Naive B cell (primary cell): ENCODE results near the gene ZNF296. TPM values are rescaled to one million over a fixed set of nuclear protein-coding genes. Genes with fewer than 3 reads are reported as not detected.
"Not testable (repeated sequence)": the region's sequence is repeated elsewhere in the genome, so short reads cannot be mapped to it uniquely, and the experiment has no call there.

ENCODE experiments used
- ATAC-seq, 2 donors: fragments of 150-1000 bp; cut with Tn5 transposase; 2 replicates each; pipeline ENCODE4 v1.10.0; 2021; ENCODE audit warnings: low read depth in 2 of 2, mild to moderate bottlenecking in 2 of 2, moderate library complexity in 2 of 2
- DNase-seq: peaks from one replicate; pipeline ENCODE4 v3.0.0; 2022
- H3K27ac Mint-ChIP-seq, 6 donors: one replicate each; pipeline ENCODE4 v1.8.0; 2020 to 2022; ENCODE audit warnings: mild to moderate bottlenecking in 6 of 6, mixed read lengths in 6 of 6, moderate library complexity in 5 of 6, inconsistent platforms in 2 of 6
- H3K27me3 Mint-ChIP-seq, 3 donors: one replicate each; pipeline ENCODE4 v1.8.0; 2021 to 2022; ENCODE audit warnings: mixed read lengths in 3 of 3, mild to moderate bottlenecking in 1 of 3
- H3K36me3 Mint-ChIP-seq, 2 donors: one replicate each; pipeline ENCODE4 v1.8.0; 2020 to 2022; ENCODE audit warnings: mixed read lengths in 2 of 2, inconsistent platforms in 1 of 2, mild to moderate bottlenecking in 1 of 2
- H3K4me1 Mint-ChIP-seq, 3 donors: one replicate each; pipeline ENCODE4 v1.8.0; 2020 to 2022; ENCODE audit warnings: mixed read lengths in 3 of 3, inconsistent platforms in 1 of 3, mild to moderate bottlenecking in 1 of 3, moderate library complexity in 1 of 3
- H3K4me3 Mint-ChIP-seq, 8 donors: one replicate each; pipeline ENCODE4 v1.8.0; 2020 to 2022; ENCODE audit warnings: mild to moderate bottlenecking in 8 of 8, mixed read lengths in 8 of 8, moderate library complexity in 8 of 8, inconsistent platforms in 2 of 8
- H3K9me3 Mint-ChIP-seq, 7 donors: one replicate each; pipeline ENCODE4 v1.8.0; 2020 to 2022; ENCODE audit warnings: mixed read lengths in 7 of 7, mild to moderate bottlenecking in 5 of 7, inconsistent platforms in 2 of 7, moderate library complexity in 1 of 7
- polyA plus RNA-seq, 6 donors: library from polyadenylated mRNA; unstranded; fragments of 300-500 nt; fragmentation: Illumina TruSeq; gene quantifications; one replicate each; pipeline ENCODE4 v1.2.3, GENCODE V29; 2021; ENCODE audit warnings: low read depth in 6 of 6

The ZNF296 gene
- 10 to 100 TPM in 5 of 6 donors, 1 to 10 TPM in 1; 7.2 to 35.9 (median 13.7) TPM for polyA plus RNA-seq

DNA sequence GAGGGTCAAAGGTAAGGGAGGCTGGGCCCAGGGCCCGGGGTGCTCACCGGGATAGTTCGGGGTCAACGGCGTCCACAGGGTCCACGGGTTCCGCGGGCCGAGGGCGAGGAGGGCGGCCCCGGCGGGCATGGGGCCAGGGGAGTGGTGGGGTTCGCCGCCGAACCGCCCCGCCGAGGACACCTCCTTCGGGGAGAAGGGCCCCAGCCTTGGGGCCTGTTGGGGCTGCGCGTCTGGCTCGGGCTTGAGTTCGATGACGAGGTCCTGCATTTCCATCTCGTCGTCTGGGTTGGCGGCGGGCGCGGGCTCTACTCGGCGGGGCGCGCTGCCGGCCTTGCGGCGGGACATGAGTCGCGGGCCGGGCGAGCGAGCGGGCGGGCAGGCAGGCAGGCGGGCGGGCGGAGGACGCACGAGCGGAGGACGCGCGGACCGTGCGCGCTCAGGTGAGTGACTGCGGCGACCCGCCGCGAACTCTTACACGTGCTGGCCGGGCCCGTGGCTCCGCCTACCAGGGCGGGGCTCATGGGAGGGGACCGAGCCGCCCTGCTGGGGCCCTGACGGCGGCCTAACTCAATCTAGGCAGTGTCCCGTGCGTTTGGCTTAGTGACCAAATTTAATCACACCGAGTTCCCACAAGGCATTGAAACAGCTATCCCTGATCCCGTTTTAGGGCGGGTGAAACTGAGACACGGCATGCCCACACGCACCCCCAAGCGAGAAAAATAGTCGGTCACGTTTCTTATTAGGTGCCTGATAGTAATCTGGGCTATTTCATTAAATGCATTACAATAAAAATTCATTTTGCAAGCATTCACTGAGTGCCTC lies at the start of gene ZNF296:
Gene ZNF296 (minus strand): TSS at position 450 of the 822 bp plus-strand sequence. CDS start 105 bp downstream, at position 345.
- peak; percentile 56 to 63 for ATAC-seq
- DNase-seq: peak; percentile 80
- no peaks in the 10 kb centered on the region for H3K36me3 Mint-ChIP-seq
- no peaks in the 10 kb centered on the region for H3K9me3 Mint-ChIP-seq
- no peaks in the 10 kb centered on the region for H3K27me3 Mint-ChIP-seq
- peak within 1 kb of the TSS; percentile 89 to 96 (median 94) for H3K27ac Mint-ChIP-seq
- H3K4me3 Mint-ChIP-seq: peak within 1 kb of the TSS; percentile 89 to 98 (median 95)
- H3K4me1 Mint-ChIP-seq: peaks cover 36 to 61% (median 51%) of the 10 kb centered on the region in 3 donors

DNA sequence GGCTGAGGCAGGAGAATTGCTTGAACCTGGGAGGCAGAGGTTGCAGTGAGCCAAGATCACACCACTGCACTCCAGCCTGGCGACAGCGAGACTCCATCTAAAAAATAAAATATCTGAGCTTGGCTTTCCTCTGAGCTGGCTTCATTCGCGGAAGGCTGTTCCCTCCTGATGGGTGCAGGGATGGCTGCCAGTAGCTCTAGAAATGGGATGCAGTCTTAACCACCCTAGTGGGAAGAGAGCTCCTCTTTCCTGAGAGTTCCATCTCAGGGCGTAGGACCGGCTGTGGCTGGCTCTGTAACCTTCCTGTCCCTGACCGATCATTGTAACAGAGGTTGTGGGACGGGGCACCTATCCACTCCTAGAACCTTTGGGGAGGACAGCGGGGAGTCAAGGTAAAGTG lies 49.1 kb upstream of the ZNF296 start:
- H3K27me3 Mint-ChIP-seq: no peaks in the 10 kb centered on the region
- no peak for DNase-seq
- no peak for ATAC-seq
- H3K27ac Mint-ChIP-seq: peak overlapping the region in 1 of 6 donors; percentile 16
- peaks cover 38 to 59% (median 43%) of the 10 kb centered on the region in 3 donors for H3K4me1 Mint-ChIP-seq
- no peak overlapping the region for H3K4me3 Mint-ChIP-seq
- H3K36me3 Mint-ChIP-seq: no peaks in the 10 kb centered on the region
- no peaks in the 10 kb centered on the region for H3K9me3 Mint-ChIP-seq

DNA sequence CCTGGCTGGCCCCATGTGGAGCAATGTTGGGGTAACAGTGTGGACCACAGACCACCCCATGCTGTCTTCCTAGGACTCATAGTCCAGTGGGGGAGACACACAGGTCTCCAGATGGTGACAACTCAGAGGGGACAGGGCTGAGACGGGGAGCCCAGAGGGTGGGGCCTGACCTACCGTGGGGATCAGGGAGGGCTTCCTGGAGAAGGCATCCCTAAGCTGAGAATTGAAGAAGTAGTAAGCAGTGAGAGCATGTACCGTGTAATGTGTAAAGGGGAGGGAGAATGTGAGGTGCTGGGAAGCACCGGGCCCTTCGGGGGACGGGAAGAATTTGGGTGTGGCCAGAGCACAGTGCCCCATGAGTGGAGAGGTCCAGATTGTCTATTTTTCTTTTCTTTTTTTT lies 47.7 kb upstream of the ZNF296 start:
- Mint-ChIP-seq H3K9me3 (no peaks in the 10 kb centered on the region), H3K36me3 (no peaks in the 10 kb centered on the region), H3K4me3 (no peak overlapping the region), H3K4me1 (peaks cover 41 to 72% (median 56%) of the 10 kb centered on the region in 3 donors), H3K27me3 (no peaks in the 10 kb centered on the region), H3K27ac (peak overlapping the region in 3 of 6 donors; percentile 53 to 83 (median 81))
- DNase-seq (no peak), ATAC-seq (no peak)

DNA sequence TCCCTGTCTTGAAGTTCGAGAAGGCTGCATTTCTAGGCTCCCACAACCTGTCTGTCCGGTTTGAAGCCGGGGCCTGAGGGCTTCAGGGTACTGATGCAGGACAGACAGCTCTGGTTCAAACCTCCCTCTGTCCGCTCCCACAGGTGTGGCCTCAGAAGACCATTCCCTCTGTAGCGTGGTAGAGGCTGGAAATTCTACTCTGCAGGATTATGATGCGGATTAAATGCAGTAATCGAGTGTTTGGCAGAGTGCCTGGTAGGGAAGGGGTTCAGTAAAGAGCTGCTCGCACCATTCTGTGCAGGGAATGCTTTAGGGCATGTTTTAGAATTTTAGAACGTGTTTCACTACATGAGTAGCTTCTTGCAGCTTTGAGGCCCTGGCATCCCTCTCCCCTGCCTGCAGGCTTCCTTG lies 47.2 kb upstream of the ZNF296 start:
- Mint-ChIP-seq H3K27ac (no peak overlapping the region), H3K4me3 (no peak overlapping the region), H3K27me3 (no peaks in the 10 kb centered on the region), H3K36me3 (no peaks in the 10 kb centered on the region), H3K4me1 (peaks cover 47 to 78% (median 62%) of the 10 kb centered on the region in 3 donors), H3K9me3 (no peaks in the 10 kb centered on the region)
- no peak for DNase-seq
- ATAC-seq: no peak

DNA sequence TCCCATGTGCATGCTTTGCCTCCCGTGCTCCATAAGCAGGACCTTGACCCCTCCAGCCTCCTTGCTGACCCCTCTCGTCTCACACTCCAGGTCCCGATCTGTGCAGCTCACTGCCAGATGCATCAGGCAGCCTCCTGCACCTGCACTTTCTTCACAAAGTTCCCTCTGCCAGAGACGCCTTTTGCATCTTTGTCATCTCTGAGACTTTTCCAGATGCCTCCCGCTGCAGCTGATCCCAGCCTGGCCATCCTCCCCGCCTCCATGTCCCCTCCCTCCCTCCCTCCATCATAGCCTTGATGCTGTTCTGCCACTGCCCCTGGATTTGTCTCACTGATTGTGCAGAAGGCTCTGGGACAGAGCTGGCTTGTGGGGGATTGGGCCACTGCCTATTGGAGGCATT lies 46.6 kb upstream of the ZNF296 start:
- H3K4me3 Mint-ChIP-seq: no peak overlapping the region
- ATAC-seq (no peak), DNase-seq (no peak)
- no peaks in the 10 kb centered on the region for H3K27me3 Mint-ChIP-seq
- no peaks in the 10 kb centered on the region for H3K9me3 Mint-ChIP-seq
- no peaks in the 10 kb centered on the region for H3K36me3 Mint-ChIP-seq
- no peak overlapping the region for H3K27ac Mint-ChIP-seq
- H3K4me1 Mint-ChIP-seq: peaks cover 53 to 84% (median 68%) of the 10 kb centered on the region in 3 donors

DNA sequence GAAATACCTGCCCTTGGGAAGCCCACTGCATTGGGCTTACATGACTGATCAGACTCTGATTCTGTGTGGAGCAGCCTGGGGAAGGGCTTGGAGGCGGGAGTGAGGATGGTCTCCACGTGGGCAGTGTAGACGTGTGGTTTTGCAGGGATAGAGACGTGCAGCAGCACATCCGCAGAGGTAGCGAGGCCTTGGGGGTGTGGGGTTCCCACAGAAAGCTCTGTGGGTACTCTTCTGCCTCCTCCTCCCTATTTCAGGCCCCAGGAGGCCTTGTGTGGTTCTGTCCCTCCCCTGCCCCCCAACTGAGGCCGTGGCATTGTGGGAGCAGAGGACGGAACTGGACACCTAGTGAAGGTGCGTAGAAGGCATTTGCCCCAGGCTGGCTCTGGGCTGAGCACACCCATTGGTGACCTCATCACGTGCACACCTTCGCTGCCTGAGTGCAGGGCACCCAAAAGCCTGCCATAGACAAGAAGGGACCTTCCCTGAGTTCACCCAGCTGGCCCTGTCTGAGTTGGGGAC lies 45.6 kb upstream of the ZNF296 start:
- Mint-ChIP-seq H3K27ac (peak overlapping the region in 3 of 6 donors; percentile 10 to 81 (median 53)), H3K9me3 (no peaks in the 10 kb centered on the region), H3K4me1 (peaks cover 58 to 94% (median 77%) of the 10 kb centered on the region in 3 donors), H3K4me3 (peak overlapping the region in 2 of 8 donors; percentile 24 to 49), H3K36me3 (no peaks in the 10 kb centered on the region), H3K27me3 (no peaks in the 10 kb centered on the region)
- DNase-seq (no peak), ATAC-seq (no peak)

DNA sequence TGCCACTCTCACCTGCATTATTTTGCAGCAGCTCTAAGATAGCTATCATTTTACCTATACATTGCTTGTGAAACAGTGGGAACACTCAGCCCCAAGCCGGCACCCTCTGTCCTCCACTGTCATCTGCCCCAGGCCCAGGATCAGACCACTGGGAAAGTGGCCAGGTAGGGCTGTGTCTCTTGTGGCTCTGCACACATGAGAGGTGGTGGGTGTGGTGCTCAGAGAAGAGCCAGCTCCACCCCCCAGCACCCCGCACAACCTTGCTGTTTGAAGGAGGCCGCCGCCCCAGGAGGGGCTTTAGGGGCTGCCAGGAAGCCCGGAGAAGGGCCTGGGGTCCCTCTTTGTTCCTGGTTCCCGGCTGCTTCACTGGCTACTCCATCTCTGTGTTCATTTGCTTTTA lies 43.3 kb upstream of the ZNF296 start:
- Mint-ChIP-seq H3K27ac (peak overlapping the region in 1 of 6 donors; percentile 73), H3K4me3 (peak overlapping the region in 5 of 8 donors; percentile 44 to 87 (median 58)), H3K4me1 (peaks cover 53 to 93% (median 81%) of the 10 kb centered on the region in 3 donors), H3K27me3 (no peaks in the 10 kb centered on the region), H3K9me3 (no peaks in the 10 kb centered on the region), H3K36me3 (no peaks in the 10 kb centered on the region)
- no peak for ATAC-seq
- no peak for DNase-seq

DNA sequence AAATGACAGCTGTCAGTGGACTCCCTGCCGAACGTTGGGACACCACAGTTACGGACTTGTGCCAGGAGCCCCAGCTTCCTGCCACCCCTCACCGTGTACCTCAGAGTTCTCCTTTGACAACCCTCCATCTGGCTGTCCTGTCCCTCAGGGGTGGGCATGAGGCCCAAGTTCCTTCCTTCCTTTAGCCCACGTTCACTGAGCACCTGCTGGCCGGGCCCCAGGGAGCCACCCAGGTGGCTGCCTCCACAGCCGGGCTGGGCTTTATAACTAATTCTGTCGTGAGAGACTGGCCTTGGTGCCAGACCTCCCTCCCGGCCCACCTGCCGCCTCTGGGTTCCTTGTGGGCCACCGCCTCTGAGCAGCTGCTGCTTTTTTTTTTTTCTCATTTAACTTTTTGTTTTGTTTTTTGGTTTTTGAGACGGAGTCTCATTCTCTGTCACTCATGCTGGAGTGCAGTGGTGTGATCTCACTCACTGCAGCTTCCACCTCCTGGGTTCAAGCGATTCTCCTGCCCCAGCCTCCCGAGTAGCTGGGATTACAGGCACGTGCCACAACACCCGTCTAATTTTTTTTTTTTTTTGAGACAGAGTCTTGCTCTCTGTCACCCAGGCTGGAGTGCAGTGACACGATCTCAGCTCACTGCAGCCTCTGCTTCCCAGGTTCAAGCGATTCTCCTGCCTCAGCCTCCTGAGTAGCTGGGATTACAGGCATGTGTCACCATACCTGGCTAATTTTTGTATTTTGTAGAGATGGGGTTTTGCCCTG lies 42.5 kb upstream of the ZNF296 start:
- Mint-ChIP-seq H3K27ac (peak overlapping the region; percentile 72 to 94 (median 86)), H3K4me1 (peaks cover 54 to 93% (median 84%) of the 10 kb centered on the region in 3 donors), H3K4me3 (peak overlapping the region; percentile 25 to 87 (median 74))
- H3K9me3 Mint-ChIP-seq, H3K27me3 Mint-ChIP-seq, H3K36me3 Mint-ChIP-seq: not testable (repeated sequence)
- DNase-seq (peak; percentile 42), ATAC-seq (peak; percentile 53 to 55)

DNA sequence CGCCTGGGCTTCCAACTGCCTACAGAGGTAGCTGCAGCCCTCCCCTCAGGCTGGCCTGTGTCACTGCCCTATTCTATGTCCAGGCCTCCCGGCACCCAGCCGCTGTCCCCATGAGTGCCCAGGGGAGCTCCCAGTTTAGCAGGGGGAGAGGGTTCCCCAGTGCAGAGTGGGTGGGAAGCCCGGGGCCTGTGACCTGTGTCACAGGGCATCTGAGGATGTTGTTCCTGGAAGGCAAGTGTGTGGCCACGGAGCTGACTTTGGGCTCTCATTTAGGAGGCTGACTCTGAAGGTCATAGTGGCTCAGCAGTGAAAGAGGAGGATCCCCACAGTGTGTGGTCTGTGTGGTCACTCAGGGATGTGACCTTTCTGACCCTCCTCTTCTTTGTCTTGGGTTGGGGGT lies 41.8 kb upstream of the ZNF296 start:
- peak overlapping the region in 5 of 6 donors; percentile 7 to 92 (median 67) for H3K27ac Mint-ChIP-seq
- H3K4me3 Mint-ChIP-seq: peak overlapping the region; percentile 25 to 87 (median 68)
- ATAC-seq: no peak
- no peaks in the 10 kb centered on the region for H3K27me3 Mint-ChIP-seq
- no peaks in the 10 kb centered on the region for H3K9me3 Mint-ChIP-seq
- H3K36me3 Mint-ChIP-seq: no peaks in the 10 kb centered on the region
- no peak for DNase-seq
- peaks cover 54 to 98% (median 87%) of the 10 kb centered on the region in 3 donors for H3K4me1 Mint-ChIP-seq

DNA sequence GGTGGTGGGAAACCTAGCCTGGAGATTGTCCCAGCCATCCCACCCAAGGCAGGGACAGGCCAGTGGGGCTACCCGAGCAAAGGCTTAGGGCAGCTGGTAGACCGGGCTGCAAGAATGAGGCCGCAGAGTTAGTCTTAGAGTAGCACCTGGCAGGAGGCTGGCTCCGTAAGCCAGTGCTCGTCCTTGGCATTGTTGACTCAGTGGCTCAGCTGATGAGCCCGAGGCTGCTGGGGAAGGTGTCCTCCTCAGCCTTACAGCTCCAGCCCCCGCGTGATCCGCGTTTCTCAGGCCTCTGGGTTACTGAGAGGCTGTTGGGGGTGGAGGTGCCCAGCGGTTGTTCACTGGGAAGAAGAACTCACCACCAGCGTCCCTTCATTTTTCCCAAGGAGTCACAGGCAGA lies 41.4 kb upstream of the ZNF296 start:
- peak overlapping the region in 3 of 6 donors; percentile 81 to 88 (median 82) for H3K27ac Mint-ChIP-seq
- no peaks in the 10 kb centered on the region for H3K9me3 Mint-ChIP-seq
- H3K4me1 Mint-ChIP-seq: peaks cover 52 to 95% (median 92%) of the 10 kb centered on the region in 3 donors
- H3K4me3 Mint-ChIP-seq: peak overlapping the region in 5 of 8 donors; percentile 32 to 87 (median 72)
- DNase-seq (no peak), ATAC-seq (no peak)
- H3K36me3 Mint-ChIP-seq: no peaks in the 10 kb centered on the region
- no peaks in the 10 kb centered on the region for H3K27me3 Mint-ChIP-seq

DNA sequence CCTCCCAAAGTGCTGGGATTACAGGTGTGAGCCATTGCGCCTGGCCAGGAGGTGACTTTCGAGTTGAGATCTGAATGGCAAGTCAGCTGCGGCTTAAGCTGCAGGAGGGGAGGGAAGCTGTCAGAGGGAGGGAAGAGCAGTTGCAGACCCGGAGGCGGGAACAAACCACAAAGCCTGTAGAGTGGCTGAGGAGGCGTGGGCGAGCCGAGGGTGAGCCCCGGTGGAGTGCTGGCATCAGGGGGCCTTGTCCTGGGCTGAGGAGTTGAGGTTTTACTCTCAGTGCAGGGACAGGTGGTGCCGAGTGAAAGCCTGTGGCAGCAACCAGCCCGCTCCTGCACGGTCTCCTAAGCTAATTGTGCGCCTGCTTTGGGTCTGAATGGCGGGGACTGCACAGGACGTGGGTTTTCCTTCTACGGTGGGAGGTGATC lies 40.9 kb upstream of the ZNF296 start:
- no peaks in the 10 kb centered on the region for H3K9me3 Mint-ChIP-seq
- DNase-seq (peak; percentile 24), ATAC-seq (peak; percentile 45 to 66)
- peak overlapping the region in 2 of 6 donors; percentile 88 to 93 for H3K27ac Mint-ChIP-seq
- peak overlapping the region; percentile 11 to 87 (median 68) for H3K4me3 Mint-ChIP-seq
- no peaks in the 10 kb centered on the region for H3K36me3 Mint-ChIP-seq
- peaks cover 51 to 95% (median 92%) of the 10 kb centered on the region in 3 donors for H3K4me1 Mint-ChIP-seq
- H3K27me3 Mint-ChIP-seq: no peaks in the 10 kb centered on the region

DNA sequence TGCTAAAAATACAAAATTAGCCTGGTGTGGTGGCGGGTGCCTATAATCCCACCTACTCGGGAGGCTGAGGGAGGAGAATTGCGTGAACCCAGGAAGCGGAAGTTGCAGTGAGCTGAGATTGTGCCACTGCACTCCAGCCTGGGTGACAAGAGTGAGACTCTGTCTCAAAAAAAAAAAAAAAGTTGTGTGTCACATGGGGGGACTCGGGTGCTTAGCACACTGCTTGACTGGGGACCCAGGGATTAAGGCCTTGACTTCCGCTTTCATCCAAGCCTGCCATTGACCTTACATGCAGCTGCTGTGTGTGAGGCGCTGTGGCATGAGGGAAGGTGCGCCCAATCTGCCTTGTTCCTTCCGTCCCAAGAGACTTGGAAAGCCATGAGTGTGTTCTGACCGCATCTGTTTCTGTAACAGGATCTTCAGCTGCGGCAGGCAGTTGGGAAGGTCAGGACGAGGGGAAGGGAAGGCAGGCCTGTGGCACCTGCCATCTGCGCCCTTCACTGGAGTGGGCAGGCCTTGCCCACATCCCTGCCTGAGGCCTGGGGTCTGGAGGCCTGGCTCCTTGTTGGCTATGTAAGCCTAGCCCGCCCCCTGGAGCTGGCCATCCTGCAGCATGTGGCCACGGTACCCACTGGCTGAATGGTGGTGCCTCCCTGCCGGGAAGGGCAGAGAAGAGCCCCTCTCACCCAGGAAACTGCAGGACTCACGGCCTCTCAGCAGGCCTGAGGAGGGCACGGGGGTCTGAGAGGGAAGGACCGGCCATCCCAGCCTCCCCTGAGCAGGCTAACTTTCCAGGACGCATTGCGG lies 39.7 kb upstream of the ZNF296 start:
- H3K36me3 Mint-ChIP-seq: no peaks in the 10 kb centered on the region
- ATAC-seq (no peak), DNase-seq (no peak)
- peak overlapping the region in 3 of 6 donors; percentile 15 to 74 (median 66) for H3K27ac Mint-ChIP-seq
- H3K27me3 Mint-ChIP-seq: no peaks in the 10 kb centered on the region
- peak overlapping the region in 3 of 8 donors; percentile 40 to 72 (median 50) for H3K4me3 Mint-ChIP-seq
- H3K9me3 Mint-ChIP-seq: no peaks in the 10 kb centered on the region
- peaks cover 43 to 92% (median 88%) of the 10 kb centered on the region in 3 donors for H3K4me1 Mint-ChIP-seq
